Activated CD4-positive, alpha-beta T cell treated with anti-CD3 and anti-CD28 coated beads for 36 hours (primary cell): ENCODE data around the gene TDRKH. TPM values are rescaled to one million over a fixed set of nuclear protein-coding genes. Genes with fewer than 3 reads are reported as not detected.
"Not testable (repeated sequence)": the region's sequence is repeated elsewhere in the genome, so short reads cannot be mapped to it uniquely, and the experiment has no call there.

Experiments used
- ATAC-seq: fragments of 200-7000 bp; cut with Tn5 transposase; one replicate; pipeline ENCODE4 v1.10.0; 2021; ENCODE audit warnings: mild to moderate bottlenecking, moderate library complexity
- CTCF ChIA-PET: fragments of 350-600 bp; sonication (Branson Sonifier 250); formaldehyde crosslinking; loops from one replicate; lab custom pipeline; 2021; ENCODE audit warnings: antibody characterized with exemption; lab: Charles Lee
- POLR2A ChIA-PET: fragments of 350-600 bp; sonication (Branson Sonifier 250); formaldehyde crosslinking; loops from one replicate; lab custom pipeline; 2021; ENCODE audit warnings: antibody characterized with exemption, inconsistent platforms; lab: Charles Lee
- DNase-seq: peaks from one replicate; pipeline ENCODE4 v3.0.0-alpha.2; 2020
- H3K27ac Mint-ChIP-seq: one replicate; pipeline ENCODE4 v1.8.0; 2021; ENCODE audit warnings: mixed read lengths
- H3K27me3 Mint-ChIP-seq: one replicate; pipeline ENCODE4 v1.8.0; 2021; ENCODE audit warnings: mixed read lengths
- H3K36me3 Mint-ChIP-seq: one replicate; pipeline ENCODE4 v1.8.0; 2021; ENCODE audit warnings: low read depth, mixed read lengths
- H3K4me1 Mint-ChIP-seq: one replicate; pipeline ENCODE4 v1.8.0; 2021; ENCODE audit warnings: mixed read lengths
- H3K4me3 Mint-ChIP-seq: one replicate; pipeline ENCODE4 v1.8.0; 2021; ENCODE audit warnings: mild to moderate bottlenecking, moderate library complexity, mixed read lengths
- H3K9me3 Mint-ChIP-seq: one replicate; pipeline ENCODE4 v1.8.0; 2021; ENCODE audit warnings: low read depth, mixed read lengths
- intact Hi-C, 2 experiments: fragments of 100-400 bp; cut with DNase I in 1 of 2; cut with micrococcal nuclease in 1 of 2; formaldehyde crosslinking; loops; one replicate each; pipeline versions ENCODE4 v1.14.2 to v1.15.1; 2022 to 2024; cut with DNase I, micrococcal nuclease
- total RNA-seq, 2 experiments: library from RNA; stranded (reverse); gene quantifications; one replicate each; pipeline ENCODE4 v1.2.3, GENCODE V29; 2021

Gene TDRKH
- total RNA-seq, 2 experiments from 2014 or later = 18.4 to 19.9 TPM

DNA sequence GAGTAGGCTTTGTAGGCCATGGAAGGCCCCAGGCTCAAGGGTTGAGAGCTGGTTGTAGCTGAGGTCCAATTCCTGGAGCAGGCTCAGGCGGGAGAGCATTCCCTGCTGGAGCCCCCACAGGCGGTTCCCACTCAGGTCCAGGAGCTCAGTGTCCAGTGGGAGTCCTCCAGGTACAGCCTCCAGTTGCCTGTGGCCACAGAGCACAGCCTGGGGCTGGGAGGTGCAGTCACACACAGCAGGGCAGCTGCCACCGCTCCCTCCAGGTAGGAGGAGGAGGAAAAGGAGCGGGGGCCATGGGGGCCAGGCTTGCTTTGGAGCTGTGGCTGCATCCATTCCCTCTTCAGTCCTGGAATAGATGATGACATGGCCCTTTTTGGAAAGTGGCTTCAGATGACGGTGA, 12.1 kb upstream of the TDRKH start:
- H3K9me3 Mint-ChIP-seq = no peaks in the 10 kb centered on the region
- H3K27me3 Mint-ChIP-seq = no peaks in the 10 kb centered on the region
- H3K4me3 Mint-ChIP-seq = no peak overlapping the region
- intact Hi-C loops = no loop called here
- peaks cover 3% of the 10 kb centered on the region for H3K4me1 Mint-ChIP-seq
- H3K27ac Mint-ChIP-seq = no peak overlapping the region
- POLR2A ChIA-PET = no interaction called here
- DNase-seq (no peak), ATAC-seq (no peak)
- CTCF ChIA-PET = interaction anchor here (1.4 kb wide), 1 partner anchor 13 kb away, joined by 10 read pairs; the partner anchor contains the start of gene TDRKH
- H3K36me3 Mint-ChIP-seq = no peaks in the 10 kb centered on the region

DNA sequence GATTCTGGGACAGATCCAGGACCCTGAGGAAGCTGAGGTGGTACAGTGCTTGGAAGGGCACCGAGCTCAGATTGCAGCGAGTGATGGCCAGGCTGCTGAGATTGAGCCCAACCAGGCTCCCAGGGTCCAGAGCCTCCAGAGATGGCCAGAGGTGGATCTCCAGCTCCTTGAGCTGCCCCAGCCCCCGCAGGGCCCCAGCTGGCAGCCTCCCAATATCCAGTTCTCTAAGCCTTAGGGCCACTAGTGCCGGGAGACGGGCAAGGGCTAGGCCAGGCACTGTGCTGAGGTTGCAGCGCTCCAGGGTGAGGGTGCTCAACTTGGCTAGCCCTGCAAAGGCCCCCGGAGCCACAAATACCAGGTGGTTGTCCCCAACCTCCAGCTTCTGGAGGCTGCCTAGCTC, 11.5 kb upstream of the TDRKH start:
- DNase-seq (no peak), ATAC-seq (no peak)
- no peak overlapping the region for H3K27ac Mint-ChIP-seq
- CTCF ChIA-PET = interaction anchor here (1.4 kb wide), 1 partner anchor 12 kb away, joined by 10 read pairs; the partner anchor contains the start of gene TDRKH
- H3K27me3 Mint-ChIP-seq = no peaks in the 10 kb centered on the region
- no peaks in the 10 kb centered on the region for H3K9me3 Mint-ChIP-seq
- POLR2A ChIA-PET = no interaction called here
- H3K36me3 Mint-ChIP-seq = no peaks in the 10 kb centered on the region
- H3K4me3 Mint-ChIP-seq = no peak overlapping the region
- intact Hi-C loops = no loop called here
- H3K4me1 Mint-ChIP-seq = peaks cover 3% of the 10 kb centered on the region

DNA sequence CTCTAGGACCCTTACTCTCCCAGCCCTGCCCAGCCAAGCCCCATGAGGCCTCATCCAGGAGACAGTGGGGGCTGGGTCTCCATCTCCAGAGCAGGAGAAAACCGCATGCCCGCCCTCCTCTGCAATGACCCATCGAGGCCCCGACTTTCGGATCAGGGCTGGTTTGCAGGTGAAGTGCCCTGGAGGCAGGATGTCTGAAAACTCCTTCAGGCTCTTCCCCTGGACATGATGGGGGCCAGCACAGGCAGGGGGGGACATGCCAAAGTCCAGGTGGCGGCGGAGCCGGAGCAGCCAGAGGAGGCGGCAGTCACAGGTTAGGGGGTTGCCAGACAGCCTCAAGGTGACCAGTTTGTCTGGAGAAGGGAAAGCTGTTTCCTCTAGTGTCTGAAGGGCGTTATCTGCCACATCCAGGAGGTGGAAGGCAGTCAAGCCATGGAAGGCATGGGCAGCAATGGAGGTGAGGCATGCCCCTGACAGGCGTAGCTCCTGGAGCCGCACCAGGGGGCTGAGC, 11.1 kb upstream of the TDRKH start:
- ChIA-PET POLR2A (no interaction called here), CTCF (interaction anchor here (0.5 to 1.2 kb wide), 2 partner anchors 11 to 210 kb away, joined by 4 read pairs; partner anchors contain the start of gene TDRKH)
- Mint-ChIP-seq H3K4me3 (no peak overlapping the region), H3K27me3 (no peaks in the 10 kb centered on the region), H3K36me3 (no peaks in the 10 kb centered on the region), H3K9me3 (no peaks in the 10 kb centered on the region), H3K27ac (no peak overlapping the region), H3K4me1 (peaks cover 3% of the 10 kb centered on the region)
- intact Hi-C loops = no loop called here
- ATAC-seq (no peak), DNase-seq (no peak)

DNA sequence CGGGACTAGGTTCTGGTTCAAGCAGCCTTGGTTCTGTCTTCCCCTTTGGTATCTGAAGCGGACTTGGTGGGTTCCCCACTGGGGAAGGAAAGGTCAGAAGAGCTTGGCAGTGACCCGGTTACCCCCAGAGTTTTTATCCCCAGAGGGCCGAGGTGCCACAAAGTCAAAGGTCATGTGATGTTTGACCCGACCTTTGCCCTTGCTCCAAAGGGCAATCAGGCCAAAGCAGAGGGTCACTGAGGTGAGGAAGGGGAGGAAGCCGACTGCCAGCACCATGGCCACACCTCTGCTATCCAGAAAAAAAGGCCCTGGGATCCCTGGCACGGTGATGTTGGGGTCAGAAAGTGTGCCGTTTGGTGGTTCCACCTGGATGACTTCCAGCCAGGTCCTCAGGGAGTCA, 10.5 kb upstream of the TDRKH start:
- H3K4me3 Mint-ChIP-seq = no peak overlapping the region
- ATAC-seq (no peak), DNase-seq (no peak)
- no peaks in the 10 kb centered on the region for H3K27me3 Mint-ChIP-seq
- ChIA-PET POLR2A (no interaction called here), CTCF (interaction anchor here (0.5 to 1.2 kb wide), 4 partner anchors 10 to 210 kb away, joined by 3 to 4 read pairs (median 4); partner anchors contain the start of gene TDRKH)
- no peaks in the 10 kb centered on the region for H3K9me3 Mint-ChIP-seq
- H3K27ac Mint-ChIP-seq = no peak overlapping the region
- H3K36me3 Mint-ChIP-seq = no peaks in the 10 kb centered on the region
- H3K4me1 Mint-ChIP-seq = peaks cover 3% of the 10 kb centered on the region
- intact Hi-C loops = no loop called here

DNA sequence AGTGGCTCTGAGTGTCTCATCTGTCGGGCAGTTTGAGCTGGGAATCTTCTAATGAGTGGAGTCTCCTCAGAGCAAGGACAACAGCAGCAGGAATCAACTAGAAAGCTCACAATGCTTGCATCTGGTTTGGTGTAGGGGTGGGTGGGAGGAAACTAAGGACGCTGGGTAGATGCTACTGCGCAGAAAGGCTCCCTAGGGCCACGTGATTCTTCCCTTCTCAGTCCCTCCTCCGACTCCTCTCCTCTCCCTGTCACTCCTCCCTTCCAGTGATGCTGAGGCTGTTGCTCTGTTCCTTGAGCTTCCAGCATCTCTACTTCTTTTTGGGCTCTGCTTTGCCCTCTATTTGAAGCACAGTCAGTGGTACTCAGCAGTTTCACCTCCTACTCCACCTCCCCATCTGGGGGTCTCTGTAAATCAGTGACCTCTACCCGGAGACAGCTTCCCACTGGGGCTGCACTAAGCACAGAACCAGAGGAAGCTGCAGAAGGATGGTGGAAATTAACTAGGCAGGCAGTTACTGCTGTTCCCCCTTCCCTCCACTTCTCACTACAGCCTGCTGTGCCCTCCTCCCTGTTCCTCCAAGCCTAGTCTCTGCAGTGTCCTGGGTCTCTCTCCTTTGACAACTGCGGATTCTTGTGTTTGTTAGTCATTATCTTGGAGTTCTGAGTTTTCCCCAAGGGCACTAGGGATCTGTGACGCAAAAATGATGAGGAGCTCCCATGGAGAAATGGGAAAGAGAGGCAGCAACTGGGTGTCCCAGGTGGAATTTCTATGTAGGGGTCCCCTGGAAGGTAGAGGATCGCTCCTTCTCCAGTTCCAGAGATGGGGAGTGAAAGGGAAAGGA, 9.1 kb upstream of the TDRKH start:
- DNase-seq = no peak
- Mint-ChIP-seq H3K27ac (peak overlapping the region; percentile 30), H3K27me3 (no peaks in the 10 kb centered on the region), H3K4me1 (peaks cover 3% of the 10 kb centered on the region), H3K4me3 (no peak overlapping the region), H3K36me3 (peaks cover under 1% of the 10 kb centered on the region), H3K9me3 (no peaks in the 10 kb centered on the region)
- CTCF ChIA-PET = interaction anchor here (0.5 to 1.6 kb wide), 3 partner anchors 8 to 173 kb away, joined by 3 to 4 read pairs (median 3); no protein-coding TSS in a partner anchor
- POLR2A ChIA-PET = interaction anchor here (0.6 kb wide), 1 partner anchor 21 kb away, joined by 3 read pairs; no protein-coding TSS in a partner anchor
- intact Hi-C loops = no loop called here
- no peak for ATAC-seq

DNA sequence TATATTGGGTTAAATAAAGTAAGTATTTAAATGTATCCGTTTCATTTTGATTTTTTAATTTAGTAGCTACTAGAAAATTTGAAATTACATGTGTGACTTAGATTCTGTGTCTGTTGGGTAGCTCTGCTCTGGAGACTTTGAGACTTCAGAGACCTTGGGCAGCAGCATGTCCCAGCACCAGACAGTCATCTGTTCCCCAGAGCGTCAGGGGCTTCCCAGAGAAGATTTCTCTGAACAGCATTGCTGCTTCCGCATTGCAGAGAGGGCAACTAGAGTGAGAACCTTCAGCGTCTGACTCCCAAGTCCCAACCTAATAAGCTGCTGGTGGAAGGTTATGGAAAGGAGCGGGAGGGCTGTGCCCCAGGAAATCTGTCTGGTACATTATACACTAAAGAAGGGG, 8.3 kb upstream of the TDRKH start:
- no peaks in the 10 kb centered on the region for H3K27me3 Mint-ChIP-seq
- H3K27ac Mint-ChIP-seq = no peak overlapping the region
- ATAC-seq = no peak
- no peaks in the 10 kb centered on the region for H3K9me3 Mint-ChIP-seq
- CTCF ChIA-PET = interaction anchor here (0.8 to 1.6 kb wide), 4 partner anchors 9 to 108 kb away, joined by 3 to 4 read pairs (median 3); no protein-coding TSS in a partner anchor
- peaks cover 3% of the 10 kb centered on the region for H3K36me3 Mint-ChIP-seq
- H3K4me3 Mint-ChIP-seq = no peak overlapping the region
- DNase-seq = no peak
- H3K4me1 Mint-ChIP-seq = peaks cover 3% of the 10 kb centered on the region
- POLR2A ChIA-PET = no interaction called here
- intact Hi-C loops = no loop called here

DNA sequence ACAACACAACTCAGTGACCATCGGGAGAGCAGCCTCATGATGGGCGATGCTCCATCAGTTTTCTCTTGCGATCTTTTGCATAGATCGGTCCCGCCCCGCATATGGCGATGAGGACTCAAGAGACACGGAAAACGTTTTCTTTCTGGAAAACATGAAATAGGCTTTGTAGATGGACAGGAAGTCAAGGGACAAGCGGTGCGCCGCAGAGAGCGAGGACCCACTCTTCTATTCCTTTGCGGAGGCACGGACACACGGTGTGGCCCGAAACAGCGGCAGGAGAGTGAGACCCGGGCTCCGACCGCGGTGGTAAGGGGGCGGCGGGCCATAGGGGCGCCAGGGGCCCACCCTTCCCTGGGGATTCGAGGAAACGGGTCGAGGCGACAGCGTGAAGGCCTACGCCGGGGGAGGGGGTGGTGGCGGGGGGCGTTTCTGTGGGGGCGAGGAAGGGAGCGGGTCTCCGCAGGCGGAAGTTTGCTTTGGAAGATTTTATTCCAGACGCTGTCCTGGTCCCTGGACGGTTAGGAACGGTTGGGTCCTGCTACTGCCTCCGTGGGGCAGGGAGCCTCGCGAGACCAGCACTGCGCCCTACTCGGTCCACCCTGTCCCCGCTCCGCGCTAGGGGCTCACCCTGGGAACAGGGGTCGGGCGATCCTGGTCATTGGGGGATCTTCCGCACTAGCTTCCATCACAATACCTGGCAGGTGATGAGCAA, 796 bp upstream of the TDRKH start:
- H3K4me3 Mint-ChIP-seq = peak overlapping the region; percentile 95
- CTCF ChIA-PET = interaction anchor here (0.6 to 3.2 kb wide), 13 partner anchors 10 to 318 kb away, joined by 3 to 17 read pairs (median 5); partner anchors contain the start of gene MRPL9
- ATAC-seq (no peak), DNase-seq (peak; percentile 36)
- H3K27me3 Mint-ChIP-seq = no peaks in the 10 kb centered on the region
- POLR2A ChIA-PET = interaction anchor here (0.9 to 1.7 kb wide), 4 partner anchors 28 to 463 kb away, joined by 5 to 11 read pairs (median 8); partner anchors contain the start of gene MRPL9
- intact Hi-C loops = loop anchor here (1.0 to 2.0 kb wide), 11 partner anchors 28 to 509 kb away; partner anchors contain the start of genes MRPL9 (in 2 of the 2), C2CD4D (in 1 of the 2), PSMB4 (in 1 of the 2) and RFX5 (in 1 of the 2)
- H3K36me3 Mint-ChIP-seq = peaks cover 3% of the 10 kb centered on the region
- peaks cover 18% of the 10 kb centered on the region for H3K4me1 Mint-ChIP-seq
- peak overlapping the region; percentile 89 for H3K27ac Mint-ChIP-seq
- H3K9me3 Mint-ChIP-seq = no peaks in the 10 kb centered on the region

DNA sequence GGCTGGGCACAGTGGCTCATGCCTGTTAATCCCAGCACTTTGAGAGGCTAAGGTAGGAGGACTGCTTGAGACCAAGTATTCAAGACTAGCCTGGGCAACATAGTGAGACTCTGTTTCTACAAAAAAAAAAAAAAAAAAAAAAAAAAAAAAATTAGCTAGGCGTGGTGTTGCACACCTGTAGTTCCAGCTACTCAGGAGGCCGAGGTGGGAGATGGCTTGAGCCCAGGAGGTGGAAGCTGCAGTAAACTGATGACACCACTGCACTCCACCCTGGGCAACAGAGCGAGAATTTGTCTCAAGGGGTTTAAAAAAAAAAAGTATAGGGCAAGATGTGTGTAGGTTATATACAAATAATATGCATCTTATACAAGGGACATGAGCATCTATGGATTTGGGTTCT, 2.6 kb downstream of the TDRKH start:
- Mint-ChIP-seq H3K27ac (no peak overlapping the region), H3K27me3 (no peaks in the 10 kb centered on the region), H3K4me1 (peaks cover 18% of the 10 kb centered on the region), H3K9me3 (no peaks in the 10 kb centered on the region), H3K36me3 (no peaks in the 10 kb centered on the region), H3K4me3 (no peak overlapping the region)
- ChIA-PET POLR2A (no interaction called here), CTCF (interaction anchor here (1.1 to 3.2 kb wide), 2 partner anchors 23 to 96 kb away, joined by 3 to 17 read pairs; partner anchors contain the start of gene MRPL9)
- intact Hi-C loops = no loop called here
- ATAC-seq (no peak), DNase-seq (no peak)

DNA sequence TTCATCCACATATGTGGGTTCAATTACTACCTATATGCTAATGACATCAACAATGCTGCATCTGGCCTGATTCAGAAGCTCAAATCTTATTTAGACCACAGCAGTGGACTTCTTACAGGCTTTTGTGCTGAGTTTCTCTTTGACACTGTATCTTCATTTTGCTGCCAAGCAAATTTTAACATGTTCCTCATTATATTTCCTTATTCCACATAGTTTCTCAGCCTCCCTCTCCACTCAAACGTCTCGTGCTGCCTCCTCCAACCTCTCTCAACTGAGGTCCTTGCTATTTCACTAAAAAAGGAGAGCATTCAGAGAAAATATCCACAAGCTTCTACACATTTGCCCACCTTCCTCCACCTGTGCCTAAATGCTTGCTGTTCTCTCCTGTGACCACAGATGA, 6.5 kb downstream of the TDRKH start:
- no peaks in the 10 kb centered on the region for H3K27me3 Mint-ChIP-seq
- intact Hi-C loops = no loop called here
- CTCF ChIA-PET = no interaction called here
- peaks cover 2% of the 10 kb centered on the region for H3K4me1 Mint-ChIP-seq
- H3K27ac Mint-ChIP-seq = no peak overlapping the region
- H3K9me3 Mint-ChIP-seq = no peaks in the 10 kb centered on the region
- peaks cover 5% of the 10 kb centered on the region for H3K36me3 Mint-ChIP-seq
- no peak for ATAC-seq
- no peak for DNase-seq
- H3K4me3 Mint-ChIP-seq = no peak overlapping the region
- POLR2A ChIA-PET = interaction anchor here (0.7 kb wide), 1 partner anchor 539 kb away, joined by 3 read pairs; no protein-coding TSS in a partner anchor

DNA sequence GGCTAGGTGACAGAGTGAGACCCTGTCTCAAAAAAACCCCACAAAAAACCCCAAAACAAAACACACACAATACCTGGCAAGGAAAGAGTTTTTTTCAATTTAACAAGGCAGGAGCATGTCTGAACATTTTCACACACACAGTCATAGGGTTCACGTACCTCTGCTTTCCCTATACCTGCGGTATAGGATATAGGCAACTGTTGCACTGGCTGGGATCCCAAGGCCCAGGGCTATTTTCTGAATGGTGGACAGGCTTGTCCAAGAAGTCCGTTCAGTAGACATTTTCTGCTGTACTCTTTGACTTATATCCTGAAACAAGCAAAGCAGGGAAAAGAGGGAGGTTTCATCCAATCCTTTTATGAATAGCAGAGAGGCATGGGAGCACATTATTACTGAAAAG, 7.6 kb downstream of the TDRKH start:
- Mint-ChIP-seq H3K27ac (no peak overlapping the region), H3K27me3 (no peaks in the 10 kb centered on the region), H3K4me1 (no peaks in the 10 kb centered on the region), H3K9me3 (no peaks in the 10 kb centered on the region), H3K36me3 (peaks cover 6% of the 10 kb centered on the region), H3K4me3 (no peak overlapping the region)
- ChIA-PET POLR2A (no interaction called here), CTCF (no interaction called here)
- DNase-seq (no peak), ATAC-seq (no peak)
- intact Hi-C loops = no loop called here

DNA sequence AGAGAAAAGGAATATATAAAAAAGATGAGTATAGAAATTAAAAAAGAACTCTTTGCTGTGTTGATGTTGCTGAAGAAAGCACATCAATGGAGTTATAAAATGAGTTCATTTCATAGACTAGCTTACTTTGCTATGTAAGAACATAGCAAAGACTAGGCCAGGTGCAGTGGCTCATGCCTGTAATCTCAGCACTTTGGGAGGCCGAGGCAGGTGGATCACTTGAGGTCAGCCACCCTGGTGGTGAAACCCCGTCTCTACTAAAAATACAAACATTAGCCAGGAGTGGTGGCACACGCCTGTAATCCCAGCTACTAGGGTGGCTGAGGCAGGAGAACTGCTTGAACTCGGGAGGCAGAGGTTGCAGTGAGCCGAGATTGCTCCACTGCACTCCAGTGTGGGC, 8.3 kb downstream of the TDRKH start:
- CTCF ChIA-PET = interaction anchor here (0.5 to 0.6 kb wide), 3 partner anchors 15 to 130 kb away, joined by 3 to 6 read pairs (median 3); no protein-coding TSS in a partner anchor
- H3K36me3 Mint-ChIP-seq, ATAC-seq, intact Hi-C loops, DNase-seq, H3K4me3 Mint-ChIP-seq, H3K9me3 Mint-ChIP-seq, H3K27ac Mint-ChIP-seq, POLR2A ChIA-PET, H3K27me3 Mint-ChIP-seq, H3K4me1 Mint-ChIP-seq: not testable (repeated sequence)
